ENCODE measurements around the gene SLC6A20.

SLC6A20 gene

DNA sequence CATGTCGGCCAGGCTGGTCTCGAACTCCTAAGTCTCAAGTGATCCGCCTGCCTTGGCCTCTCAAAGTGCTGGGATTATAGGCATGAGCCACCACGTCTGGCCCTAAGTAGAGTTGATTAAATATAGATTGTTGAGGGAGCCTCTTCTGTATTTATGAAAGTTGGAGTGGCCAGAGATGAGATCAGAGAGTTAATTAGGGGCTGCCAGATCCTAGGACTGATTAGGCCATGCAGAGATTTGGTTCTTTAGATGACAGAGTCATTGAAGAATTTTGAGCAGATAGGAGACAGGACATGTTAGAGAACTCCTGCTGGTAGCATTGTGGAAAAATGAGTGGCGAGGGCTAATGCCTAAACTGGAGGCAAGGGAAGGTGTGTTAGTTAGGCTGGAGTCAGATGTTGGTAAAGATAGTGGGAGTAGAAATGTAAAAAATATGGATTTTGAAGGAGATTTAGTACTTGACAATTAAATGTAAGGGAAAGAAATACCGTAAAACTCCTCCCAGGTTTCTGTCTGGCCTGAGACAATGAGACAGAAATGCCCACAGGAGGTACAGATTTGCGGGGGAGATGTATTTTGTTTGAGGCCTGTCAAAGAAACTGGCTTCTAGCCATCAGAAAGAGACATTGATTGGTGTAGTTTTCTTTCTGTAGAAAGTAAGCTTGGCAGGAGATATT, 83.8 kb downstream of the SLC6A20 start:
- no peak for DNase-seq
- H3K4me3 ChIP-seq, result no peak overlapping the region
- TF ChIP-seq, protein P1, sequence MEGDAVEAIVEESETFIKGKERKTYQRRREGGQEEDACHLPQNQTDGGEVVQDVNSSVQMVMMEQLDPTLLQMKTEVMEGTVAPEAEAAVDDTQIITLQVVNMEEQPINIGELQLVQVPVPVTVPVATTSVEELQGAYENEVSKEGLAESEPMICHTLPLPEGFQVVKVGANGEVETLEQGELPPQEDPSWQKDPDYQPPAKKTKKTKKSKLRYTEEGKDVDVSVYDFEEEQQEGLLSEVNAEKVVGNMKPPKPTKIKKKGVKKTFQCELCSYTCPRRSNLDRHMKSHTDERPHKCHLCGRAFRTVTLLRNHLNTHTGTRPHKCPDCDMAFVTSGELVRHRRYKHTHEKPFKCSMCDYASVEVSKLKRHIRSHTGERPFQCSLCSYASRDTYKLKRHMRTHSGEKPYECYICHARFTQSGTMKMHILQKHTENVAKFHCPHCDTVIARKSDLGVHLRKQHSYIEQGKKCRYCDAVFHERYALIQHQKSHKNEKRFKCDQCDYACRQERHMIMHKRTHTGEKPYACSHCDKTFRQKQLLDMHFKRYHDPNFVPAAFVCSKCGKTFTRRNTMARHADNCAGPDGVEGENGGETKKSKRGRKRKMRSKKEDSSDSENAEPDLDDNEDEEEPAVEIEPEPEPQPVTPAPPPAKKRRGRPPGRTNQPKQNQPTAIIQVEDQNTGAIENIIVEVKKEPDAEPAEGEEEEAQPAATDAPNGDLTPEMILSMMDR (IDR thresholded peaks at IDR 0.05), result no peak
- H3K27me3 ChIP-seq, result no peaks in the 10 kb centered on the region
- no peaks in the 10 kb centered on the region for H3K4me1 ChIP-seq
- no peaks in the 10 kb centered on the region for H3K9me3 ChIP-seq
- no peak overlapping the region for H3K27ac ChIP-seq
- H3K36me3 ChIP-seq, result peaks cover 27 to 79% (median 78%) of the 10 kb centered on the region in 3 donors
- intact Hi-C loops (cut with DNase I; ENCODE audit: low total_unique reads), result no loop called here

- TF ChIP-seq, protein P1 (IDR thresholded peaks at IDR 0.05), result no peak
- H3K9me3 ChIP-seq, result no peaks in the 10 kb centered on the region
- peaks cover 31 to 78% (median 77%) of the 10 kb centered on the region in 3 donors for H3K36me3 ChIP-seq
- no peaks in the 10 kb centered on the region for H3K27me3 ChIP-seq
- no peak overlapping the region for H3K27ac ChIP-seq
- H3K4me1 ChIP-seq, result no peaks in the 10 kb centered on the region
- intact Hi-C loops (cut with DNase I; ENCODE audit: low total_unique reads), result no loop called here
- H3K4me3 ChIP-seq, result no peak overlapping the region
- DNase-seq, result no peak
These were observed 84.4 kb downstream of the SLC6A20 start for GRCh38 chr3:45711931-45712330.

- Histone ChIP-seq H3K27ac (no peak overlapping the region), H3K27me3 (no peaks in the 10 kb centered on the region), H3K4me3 (no peak overlapping the region), H3K9me3 (no peaks in the 10 kb centered on the region), H3K36me3 (peaks cover 31 to 52% (median 48%) of the 10 kb centered on the region in 3 donors), H3K4me1 (peaks cover 0 to 7% (median 0%) of the 10 kb centered on the region in 4 donors)
- TF ChIP-seq, protein P1 (IDR thresholded peaks at IDR 0.05), result no peak
- intact Hi-C loops (cut with DNase I; ENCODE audit: low total_unique reads), result no loop called here
- no peak for DNase-seq
These were observed 90.2 kb downstream of the SLC6A20 start for GRCh38 chr3:45705839-45706808.
